Amygdala (tissue), 56 donors: ENCODE data around the gene FCER1G.
A peak's percentile ranks its signal among the peaks of the same experiment; 100 is the strongest.

Experiments used
- DNase-seq, 56 donors: peaks; one replicate each; lab custom pipeline; 2025; lab: John Stamatoyannopoulos, UW

The FCER1G gene

DNA sequence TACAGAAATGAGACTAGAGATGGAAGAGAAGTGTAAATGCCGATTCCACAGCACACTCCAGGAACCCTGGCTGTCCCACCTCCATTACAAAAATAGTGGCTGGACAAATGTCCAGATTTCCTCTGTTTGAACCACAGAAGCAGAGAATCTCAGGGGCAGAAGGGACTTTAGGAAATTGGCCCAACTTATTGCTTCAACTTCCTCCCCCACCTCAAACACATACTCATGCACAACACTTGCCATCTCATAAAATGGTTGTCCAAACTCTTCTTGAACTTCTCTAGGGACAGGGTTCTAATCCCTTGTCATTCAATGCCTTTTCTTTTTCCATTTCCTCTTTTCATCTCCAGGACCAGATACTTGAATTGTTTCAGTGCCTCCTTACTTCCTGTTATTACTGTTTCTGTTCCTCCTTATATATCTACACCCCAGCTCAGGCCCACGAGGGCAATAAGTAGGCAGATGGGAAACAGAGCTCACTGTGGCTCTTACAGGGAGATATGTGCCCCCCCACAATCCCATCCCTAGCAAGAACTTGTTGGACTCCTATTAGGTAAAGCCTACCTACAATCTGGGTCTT lies 29.3 kb upstream of the FCER1G start:
- peak in 2 of 56 donors; percentile 11 to 22 for DNase-seq

DNA sequence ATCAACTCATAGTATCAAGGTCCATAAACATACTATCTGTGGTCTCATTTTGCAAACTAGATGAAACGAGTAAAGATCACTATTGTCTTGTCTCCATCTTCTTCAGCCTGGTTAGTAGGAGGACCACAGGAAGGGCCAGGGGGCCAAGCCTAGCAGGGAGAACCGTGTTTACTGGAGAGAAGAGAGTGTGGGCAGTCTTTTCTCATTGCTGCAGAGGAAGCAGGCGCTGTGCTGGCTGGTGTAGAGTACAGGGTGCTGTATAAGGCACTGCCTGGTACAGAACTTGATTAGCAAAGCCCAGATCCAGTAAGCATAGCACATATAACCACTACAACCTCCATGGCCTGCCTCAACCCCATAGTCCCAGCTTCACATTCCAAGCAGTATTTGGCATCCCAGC lies 27.8 kb upstream of the FCER1G start:
- peak in 1 of 56 donors; percentile 12 for DNase-seq

DNA sequence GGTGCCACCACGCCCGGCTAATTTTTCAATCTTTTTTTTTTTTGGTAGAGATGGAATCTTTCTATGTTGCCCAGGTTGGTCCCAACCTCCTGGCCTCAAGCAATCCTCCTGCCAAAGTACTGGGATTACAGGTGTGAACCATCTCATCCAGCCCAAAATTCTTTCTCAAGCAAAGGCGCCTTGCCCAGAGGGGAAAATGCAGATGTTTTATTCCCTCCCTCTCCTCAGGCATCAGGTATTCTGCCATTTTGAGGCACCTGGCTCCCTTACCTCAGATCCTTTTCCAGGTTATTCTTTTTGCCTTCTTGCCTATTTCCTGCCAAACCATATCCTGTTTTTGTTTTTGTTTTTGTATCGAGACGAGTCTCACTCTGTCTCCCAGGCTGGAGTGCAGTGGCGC lies 26.7 kb upstream of the FCER1G start:
- DNase-seq = no peak

DNA sequence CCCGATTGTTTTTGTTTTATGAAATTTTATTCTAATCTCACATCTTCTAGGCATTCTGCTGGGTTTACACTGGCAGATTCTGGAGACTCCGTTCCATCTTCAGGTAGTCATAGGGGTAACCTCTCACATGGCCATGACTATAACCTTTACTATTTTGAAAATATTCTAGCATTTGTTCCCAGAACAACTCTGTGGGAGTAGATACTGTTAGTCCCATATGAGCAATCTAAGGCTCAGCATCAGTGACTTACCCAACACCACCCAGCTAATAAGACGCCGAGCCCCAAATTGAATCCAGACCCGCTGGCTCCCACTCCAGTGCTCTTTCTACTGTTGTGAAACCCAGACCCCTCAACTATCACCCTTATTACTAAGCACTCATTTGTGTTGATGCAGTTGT lies 26.1 kb upstream of the FCER1G start:
- DNase-seq = no peak

DNA sequence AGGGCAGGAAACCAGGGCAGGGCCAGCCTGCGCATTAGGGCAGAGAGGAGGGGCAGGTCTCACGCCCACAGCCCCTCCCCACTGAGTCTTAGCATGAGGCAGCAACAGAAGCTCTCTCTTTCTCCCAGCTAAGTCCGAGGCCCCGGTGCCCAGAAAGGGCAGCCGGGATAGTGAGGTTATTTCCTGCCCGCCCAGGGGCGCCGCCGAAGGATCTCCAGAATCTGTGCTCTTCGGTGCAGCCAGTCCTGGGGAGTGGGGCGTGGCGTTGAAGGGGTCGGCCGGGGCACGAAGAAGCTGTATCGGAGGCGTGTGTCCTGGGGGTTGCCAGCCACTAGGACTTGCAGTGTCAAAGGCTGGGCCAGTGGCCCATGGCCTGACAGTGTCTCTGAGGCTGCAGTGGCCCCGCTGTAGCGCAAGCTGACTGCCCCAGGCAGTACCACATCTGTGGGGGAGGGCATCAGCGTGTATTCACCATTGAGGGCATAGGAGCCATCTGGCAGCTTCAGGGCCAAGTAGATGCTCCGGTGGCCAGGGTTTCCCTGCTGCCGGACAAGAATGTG lies 24.1 kb upstream of the FCER1G start:
- DNase-seq = peak in 20 of 56 donors; percentile 8 to 67 (median 36)

DNA sequence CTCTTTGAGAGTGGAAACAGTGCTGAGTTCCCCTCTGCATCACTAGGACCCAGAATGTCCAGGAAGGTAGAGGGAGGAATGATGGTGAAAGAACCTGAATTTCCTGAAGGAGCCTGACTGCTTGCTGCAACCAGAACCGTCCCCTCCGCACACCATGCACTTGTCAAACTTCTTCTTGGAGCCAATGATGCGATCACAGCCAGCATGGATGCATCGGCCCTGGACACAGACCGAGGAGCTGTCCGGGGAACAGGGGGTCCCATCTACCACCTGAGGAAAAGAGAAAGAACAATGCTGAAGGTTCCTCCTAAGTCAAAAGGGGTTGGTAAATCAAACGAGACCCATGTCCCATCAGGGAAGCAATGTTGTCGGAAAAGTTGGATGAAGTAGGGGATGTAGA lies 23.1 kb upstream of the FCER1G start:
- DNase-seq = no peak

DNA sequence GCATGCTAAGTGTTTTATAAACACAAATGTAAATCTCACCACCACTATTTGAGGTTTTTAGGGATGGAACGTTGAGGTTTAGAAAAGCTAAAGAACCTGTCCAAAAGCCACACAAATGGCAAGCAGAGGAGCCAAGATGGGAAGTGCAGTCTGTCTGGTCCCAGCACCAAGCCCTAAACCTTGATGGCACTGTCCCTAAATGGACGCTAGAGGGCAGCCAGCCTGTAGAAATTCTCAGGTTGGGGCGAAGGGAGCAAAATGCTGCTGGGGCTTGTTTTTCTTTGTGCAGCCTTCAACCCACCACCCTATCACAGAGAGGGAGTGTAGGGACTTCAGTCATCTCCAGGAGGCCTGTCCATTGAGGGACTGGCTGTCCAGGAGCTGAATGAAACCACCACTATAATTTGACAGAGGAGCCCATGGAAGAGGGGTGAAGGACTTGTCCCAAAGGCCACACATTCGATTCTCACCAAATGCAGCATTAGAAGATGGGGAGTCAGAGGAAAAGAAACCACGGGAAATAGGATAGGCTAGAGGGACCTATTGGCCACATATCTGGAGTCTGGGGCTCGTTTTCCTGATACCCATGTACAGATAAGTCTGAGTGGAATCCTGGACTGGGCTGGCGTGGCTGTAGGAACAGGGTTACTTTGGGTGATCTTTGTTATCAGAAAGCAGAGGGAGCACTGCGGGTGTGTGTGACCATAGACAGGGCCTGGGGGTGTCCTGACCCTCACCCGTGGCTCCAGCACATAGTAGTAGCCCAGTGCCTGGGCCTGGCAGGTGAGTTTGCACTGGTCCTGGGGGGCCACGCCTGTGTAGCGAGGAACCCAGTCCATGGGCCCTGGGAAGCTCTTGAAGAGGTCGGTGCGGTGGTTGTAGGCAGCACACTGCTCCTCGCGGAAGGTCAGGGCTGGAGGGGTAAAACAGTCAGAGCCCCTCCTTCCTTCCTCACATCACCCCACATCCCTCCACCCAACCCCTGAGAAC lies 22.3 kb upstream of the FCER1G start:
- DNase-seq = peak in 40 of 56 donors; percentile 15 to 82 (median 44)

DNA sequence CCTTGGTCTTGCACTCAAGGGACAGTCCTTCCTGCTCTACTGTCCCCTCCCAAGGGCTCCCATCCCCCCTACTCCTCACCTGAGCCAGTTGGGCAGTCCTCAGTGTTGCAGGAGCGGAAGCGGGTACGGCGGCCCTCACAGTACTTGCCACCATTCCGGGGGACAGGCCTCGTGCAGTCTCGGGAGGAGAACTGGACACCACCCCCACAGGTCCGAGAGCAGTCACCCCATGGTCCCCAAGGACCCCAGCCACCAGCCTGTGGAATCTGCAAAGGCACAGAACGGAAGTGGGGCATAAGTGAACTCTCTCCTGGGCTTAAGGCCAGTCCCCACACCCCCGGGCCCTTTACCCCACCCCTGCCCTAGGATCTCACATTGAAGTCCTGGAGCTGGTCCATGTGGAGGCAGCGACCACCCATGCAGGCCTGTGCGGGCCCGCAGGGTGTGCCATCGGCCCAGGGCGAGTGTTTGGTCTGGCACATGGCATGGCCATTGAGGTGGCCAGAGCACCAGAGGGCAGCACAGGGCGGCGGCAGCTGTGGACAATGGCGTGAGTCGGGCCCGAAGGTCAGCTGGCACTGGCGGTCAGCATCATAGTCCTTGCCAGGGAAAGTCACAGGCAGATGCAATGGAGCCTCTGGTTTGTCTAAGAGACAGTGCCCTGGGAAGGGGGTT lies 21.4 kb upstream of the FCER1G start:
- peak in 51 of 56 donors; percentile 13 to 90 (median 65) for DNase-seq

DNA sequence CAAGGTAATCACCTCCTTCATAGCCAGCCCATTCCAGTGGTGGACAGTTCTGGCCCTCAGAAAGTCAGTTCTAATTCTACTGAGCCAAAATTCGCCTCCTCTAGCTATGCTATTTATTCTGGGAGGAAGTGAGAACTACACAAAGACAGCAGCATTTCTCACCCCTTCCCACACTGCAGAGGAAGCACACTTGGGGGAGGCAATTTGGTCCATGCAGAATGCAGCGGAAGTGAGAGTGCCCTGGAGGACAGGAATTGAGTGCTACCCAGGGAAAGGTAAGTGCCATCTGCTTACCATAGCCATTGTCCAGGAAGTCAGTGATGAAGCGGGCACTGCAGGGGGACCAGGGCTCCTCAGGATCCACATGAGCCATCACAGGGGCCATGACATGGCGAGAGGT lies 19.9 kb upstream of the FCER1G start:
- peak in 14 of 56 donors; percentile 12 to 57 (median 26) for DNase-seq

DNA sequence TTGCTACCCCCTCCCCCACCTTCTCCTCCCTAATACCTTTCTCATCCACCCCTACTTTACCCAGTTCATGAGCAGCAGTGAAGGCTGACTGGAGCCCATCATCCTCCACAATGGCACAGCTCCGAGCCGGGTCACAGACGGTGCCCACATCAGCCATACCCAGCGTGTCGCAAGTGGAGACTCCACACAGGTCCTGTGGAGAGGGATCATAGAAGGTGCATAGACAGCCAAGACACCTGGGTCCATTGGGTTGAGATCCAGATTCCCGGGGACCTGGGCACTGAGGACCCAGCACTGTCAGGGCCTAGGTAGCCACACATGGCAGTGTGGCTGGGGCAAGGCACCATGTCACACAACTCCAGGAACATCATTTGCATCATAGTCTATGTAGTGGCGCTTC lies 19.0 kb upstream of the FCER1G start:
- DNase-seq = no peak

DNA sequence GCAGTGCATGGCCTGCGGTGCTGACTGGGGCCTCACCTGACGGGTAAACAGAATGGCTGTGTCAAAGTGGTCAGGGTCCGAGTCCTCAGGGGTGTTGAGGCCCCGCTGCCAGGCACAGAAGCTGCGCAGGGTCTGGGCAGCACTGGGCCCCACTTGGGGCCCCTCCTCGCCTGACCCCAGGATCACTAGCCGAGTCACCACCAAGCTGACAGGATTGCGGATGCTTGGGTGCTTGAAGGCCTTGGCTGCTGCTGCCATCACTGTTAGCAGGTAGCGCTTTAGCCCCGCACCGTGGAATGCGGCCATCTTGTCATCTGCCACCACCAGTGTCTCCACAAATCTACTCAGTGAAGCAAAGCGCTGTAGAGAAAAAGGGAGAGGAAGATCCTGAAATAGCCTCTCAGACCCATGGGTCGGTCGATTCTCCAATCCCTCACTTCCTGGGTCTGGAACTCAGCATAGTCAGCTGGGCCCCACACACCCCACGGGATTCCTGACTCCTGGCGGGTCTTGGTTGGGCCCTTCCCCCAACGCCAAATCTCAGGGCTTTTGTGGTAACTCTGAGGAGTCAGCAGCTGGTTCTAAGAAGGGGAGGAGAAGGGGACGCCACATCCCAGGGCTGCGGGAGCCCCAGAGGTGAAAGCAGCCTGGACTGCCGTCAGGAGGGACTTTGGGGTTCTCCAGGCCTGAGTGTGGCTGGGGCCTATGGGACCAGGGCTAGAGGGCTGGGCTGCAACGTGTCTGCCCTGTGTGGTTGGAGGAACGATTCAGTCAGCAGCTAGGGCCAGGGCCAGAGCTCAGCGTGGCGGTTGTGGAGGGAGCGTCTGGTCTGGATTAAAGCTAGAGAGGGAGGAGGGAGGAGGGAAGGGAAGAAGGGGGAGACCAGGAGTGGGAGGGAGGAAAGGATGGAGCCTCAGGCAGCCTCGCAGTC lies 18.3 kb upstream of the FCER1G start:
- peak in 7 of 56 donors; percentile 15 to 27 (median 22) for DNase-seq

DNA sequence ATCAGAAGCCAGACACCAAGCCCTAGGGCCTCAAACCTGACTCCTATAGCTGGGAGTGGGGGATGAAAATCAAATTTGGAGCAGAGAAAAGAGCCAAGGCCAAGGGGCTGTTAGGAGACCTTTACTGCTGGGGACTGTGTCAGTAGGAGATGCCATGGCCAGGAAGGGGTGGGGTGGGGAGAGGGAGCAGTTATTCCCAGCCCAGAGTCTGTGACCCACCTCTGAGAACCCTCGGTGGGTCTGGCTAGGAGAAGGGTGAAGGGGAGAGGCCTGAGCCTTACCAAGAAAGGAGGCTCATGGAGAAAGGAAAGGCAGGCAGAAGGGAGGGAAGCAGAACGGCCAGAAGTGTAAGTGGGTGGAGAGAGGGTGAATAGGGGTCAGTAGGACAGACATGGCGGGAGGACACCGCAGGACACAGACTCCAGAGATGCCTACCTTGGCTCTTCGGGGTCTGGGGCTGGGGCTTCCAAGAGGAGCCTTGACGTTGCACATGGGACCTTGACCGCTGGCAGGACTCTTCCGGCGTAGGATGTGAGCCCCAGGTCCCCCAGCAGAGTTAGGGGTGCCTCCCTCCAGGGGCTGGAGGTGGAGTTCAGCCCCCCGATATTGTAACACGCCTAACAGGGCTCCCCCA lies 17.4 kb upstream of the FCER1G start:
- DNase-seq = no peak

DNA sequence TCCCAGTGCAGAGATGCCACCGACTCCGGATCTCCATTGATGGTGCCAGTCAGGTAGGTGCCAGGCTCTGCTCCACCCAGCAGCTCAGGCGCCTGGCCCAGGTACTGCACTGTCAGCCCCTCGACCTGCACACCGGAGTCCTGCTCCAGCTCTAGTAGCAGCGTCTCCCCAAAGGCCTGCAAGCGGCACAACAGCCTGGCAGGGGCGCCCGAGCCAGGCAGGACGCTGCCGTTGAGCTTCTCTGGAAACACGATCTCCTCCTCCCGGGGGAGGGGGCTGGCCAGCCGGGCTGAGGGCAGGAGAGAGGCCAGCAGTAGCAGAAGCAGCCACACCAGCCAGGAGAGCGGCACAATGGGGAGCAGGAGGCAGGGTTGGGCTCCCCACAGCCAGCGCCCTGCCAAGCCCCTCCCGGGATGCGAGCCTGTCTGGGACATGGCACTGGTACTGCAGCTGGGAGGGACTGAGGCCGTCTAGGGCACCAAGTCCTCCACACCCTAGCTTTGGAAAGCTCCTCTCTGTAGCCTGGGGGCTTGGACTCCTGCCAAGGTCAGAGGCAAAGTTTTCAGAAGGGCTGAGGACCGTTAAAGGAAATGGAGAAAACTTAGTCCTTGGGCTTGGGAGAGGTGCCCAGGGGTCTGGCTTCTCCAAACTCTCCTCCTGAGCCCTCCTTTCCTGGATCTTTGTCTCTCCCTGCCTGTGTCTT lies 16.8 kb upstream of the FCER1G start:
- DNase-seq = peak in 28 of 56 donors; percentile 22 to 79 (median 48)

DNA sequence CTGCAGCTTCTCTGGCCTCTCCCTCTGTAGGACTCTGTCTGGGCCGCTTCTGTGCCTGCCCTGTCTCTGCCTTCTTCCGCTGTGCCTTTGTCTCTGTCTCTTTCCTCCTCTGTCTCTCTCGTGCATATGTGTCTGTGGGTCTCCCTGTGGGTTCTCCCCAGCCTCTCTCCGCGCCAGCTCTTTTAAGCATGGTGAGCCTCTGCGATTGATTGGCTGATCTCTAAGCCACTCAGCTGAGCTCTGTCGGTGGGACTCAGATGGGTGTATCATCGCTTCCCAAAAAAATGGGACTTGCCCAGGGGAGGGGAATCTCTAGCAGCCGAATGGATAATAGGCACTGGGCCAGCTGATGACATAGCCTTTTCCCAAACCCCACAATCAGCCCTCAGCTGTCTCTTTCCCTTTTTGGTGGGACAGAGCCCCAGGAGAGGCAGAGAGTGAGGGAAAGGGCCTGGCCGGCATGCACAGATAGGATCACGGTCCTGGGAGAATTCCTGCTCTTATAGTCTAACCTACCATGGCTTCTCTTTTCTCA lies 16.1 kb upstream of the FCER1G start, which contains the start of gene ADAMTS4:
Gene ADAMTS4 (minus strand): TSS at position 158 of the 535 bp plus-strand sequence. CDS start 427 bp downstream, outside the sequence.
- DNase-seq = peak in 54 of 56 donors; percentile 9 to 95 (median 78)

DNA sequence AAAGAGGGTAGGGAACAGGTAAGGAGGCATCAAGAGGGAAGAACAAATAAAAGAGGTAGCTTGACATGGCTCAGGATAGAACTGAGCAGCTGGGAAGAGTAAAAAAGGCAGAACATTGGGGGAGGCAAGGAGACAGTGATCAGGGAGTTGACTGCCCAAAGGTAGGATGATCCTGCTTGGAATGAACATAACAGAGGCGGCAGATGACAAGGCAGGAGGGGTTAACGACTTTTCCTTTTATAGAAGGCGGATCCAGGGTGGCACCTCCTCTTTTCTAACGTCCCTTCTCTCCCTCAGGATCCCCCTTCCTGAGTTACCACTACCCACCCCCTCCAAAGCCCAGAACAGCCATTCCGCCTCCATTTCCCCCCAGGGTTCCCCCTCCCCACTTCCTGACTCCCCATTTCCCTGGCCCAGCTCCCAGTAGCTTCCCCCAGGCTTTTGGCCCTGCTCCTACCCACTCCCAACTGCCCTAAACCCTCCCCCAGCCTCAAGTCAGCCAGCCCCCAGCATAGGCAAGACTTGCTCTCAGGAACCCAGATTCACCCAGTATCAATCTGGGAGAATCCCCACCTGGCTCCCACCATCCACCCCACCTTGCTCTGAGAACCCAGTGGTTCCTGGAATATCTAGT lies 15.5 kb upstream of the FCER1G start:
- DNase-seq = peak in 15 of 56 donors; percentile 11 to 59 (median 29)

DNA sequence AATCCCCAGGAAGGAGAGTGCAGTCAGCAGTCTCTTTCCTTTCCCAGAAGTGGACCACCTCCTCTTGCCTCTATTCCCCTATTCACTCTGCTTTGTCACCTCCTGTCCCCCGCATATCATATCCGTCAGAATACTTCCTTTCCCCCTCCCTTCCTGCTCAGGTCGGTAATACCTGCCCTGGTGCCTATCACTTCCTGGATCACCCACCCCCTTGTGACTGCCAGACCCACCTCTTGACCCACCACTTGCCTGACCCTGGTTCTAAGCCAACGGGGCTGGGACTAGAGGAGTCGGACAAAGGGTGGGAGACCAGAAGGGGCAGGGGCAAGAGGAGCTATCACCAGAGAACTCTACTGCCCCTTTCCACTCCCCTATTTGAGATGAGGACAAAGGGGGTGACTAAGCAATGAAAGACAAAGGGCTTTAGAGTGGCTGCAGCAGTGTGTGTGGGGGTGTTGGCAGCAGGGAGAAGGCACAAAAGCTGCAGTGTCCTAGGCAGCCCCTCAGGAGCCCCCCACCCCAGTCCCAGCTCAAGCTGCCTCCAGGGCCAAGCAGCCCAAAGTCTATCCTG lies 14.6 kb upstream of the FCER1G start:
- peak in 51 of 56 donors; percentile 34 to 86 (median 70) for DNase-seq
